ENCODE data around the gene AK1.

Gene AK1

GRCh38 chr9:127921557-127922120, 44.2 kb upstream of the AK1 start:
- H4K20me1 ChIP-seq (ENCODE audit: insufficient read depth, low read length), result no peaks in the 10 kb centered on the region
- H3K27ac ChIP-seq (ENCODE audit: low read length), result no peak overlapping the region
- H3K4me2 ChIP-seq (ENCODE audit: low read depth, low read length), result peak overlapping the region; percentile 67
- peaks cover 30% of the 10 kb centered on the region for H3K4me1 ChIP-seq (ENCODE audit: low read length)
- H3K27me3 ChIP-seq (replicated peaks; ENCODE audit: insufficient read depth, low read length), result no peaks in the 10 kb centered on the region
- H3K79me2 ChIP-seq (ENCODE audit: low read length), result peaks cover 10% of the 10 kb centered on the region
- peaks cover 17% of the 10 kb centered on the region; the same call in 1 of the 2 replicates for H3F3A ChIP-seq (ENCODE audit: insufficient read depth, low read length)
- no peak overlapping the region for H3K9ac ChIP-seq (ENCODE audit: low read length)
- no peaks in the 10 kb centered on the region for H3K36me3 ChIP-seq (replicated peaks; ENCODE audit: insufficient read depth, low read length)
- TF ChIP-seq EZH2 (optimal IDR thresholded peaks at IDR 0.05; ENCODE audit: low read depth, low read length) (no peak), CTCF (IDR thresholded peaks at IDR 0.05; ENCODE audit: low read length) (peak; percentile 88), EZH2phosphoT487 (IDR thresholded peaks at IDR 0.05; ENCODE audit: low read length) (no peak)
- H3K9me3 ChIP-seq (replicated peaks; ENCODE audit: insufficient read depth, low read length), result no peaks in the 10 kb centered on the region
- H3K4me3 ChIP-seq (ENCODE audit: low read length), result peak overlapping the region; percentile 27; the same call in 1 of the 2 replicates
- no peaks in the 10 kb centered on the region for H3K9me2 ChIP-seq (replicated peaks; ENCODE audit: insufficient read depth, low read length)
- DNase-seq, result peak; percentile 63
- H2AFZ ChIP-seq (ENCODE audit: low read length), result no peak overlapping the region

- DNase-seq, result no peak
- no peaks in the 10 kb centered on the region for H3K27me3 ChIP-seq (replicated peaks; ENCODE audit: insufficient read depth, low read length)
- TF ChIP-seq EZH2phosphoT487 (IDR thresholded peaks at IDR 0.05; ENCODE audit: low read length) (no peak), CTCF (IDR thresholded peaks at IDR 0.05; ENCODE audit: low read length) (no peak), EZH2 (optimal IDR thresholded peaks at IDR 0.05; ENCODE audit: low read depth, low read length) (no peak)
- H2AFZ ChIP-seq (ENCODE audit: low read length), result no peak overlapping the region
- H3K9ac ChIP-seq (ENCODE audit: low read length), result no peak overlapping the region
- no peak overlapping the region for H3K4me2 ChIP-seq (ENCODE audit: low read depth, low read length)
- no peaks in the 10 kb centered on the region for H3K9me3 ChIP-seq (replicated peaks; ENCODE audit: insufficient read depth, low read length)
- peaks cover 12% of the 10 kb centered on the region; the same call in 1 of the 2 replicates for H3F3A ChIP-seq (ENCODE audit: insufficient read depth, low read length)
- H3K4me1 ChIP-seq (ENCODE audit: low read length), result peaks cover 27% of the 10 kb centered on the region
- H3K4me3 ChIP-seq (ENCODE audit: low read length), result no peak overlapping the region
- H4K20me1 ChIP-seq (ENCODE audit: insufficient read depth, low read length), result no peaks in the 10 kb centered on the region
- no peaks in the 10 kb centered on the region for H3K36me3 ChIP-seq (replicated peaks; ENCODE audit: insufficient read depth, low read length)
- H3K27ac ChIP-seq (ENCODE audit: low read length), result no peak overlapping the region
- no peaks in the 10 kb centered on the region for H3K9me2 ChIP-seq (replicated peaks; ENCODE audit: insufficient read depth, low read length)
- peaks cover 18% of the 10 kb centered on the region for H3K79me2 ChIP-seq (ENCODE audit: low read length)
Measured at GRCh38 chr9:127920794-127921193, 43.3 kb upstream of the AK1 start.

GRCh38 chr9:127919253-127919815, 41.9 kb upstream of the AK1 start:
- Histone ChIP-seq H3K9me3 (replicated peaks; ENCODE audit: insufficient read depth, low read length) (no peaks in the 10 kb centered on the region), H3K79me2 (ENCODE audit: low read length) (peaks cover 31% of the 10 kb centered on the region), H2AFZ (ENCODE audit: low read length) (no peak overlapping the region), H3K36me3 (replicated peaks; ENCODE audit: insufficient read depth, low read length) (no peaks in the 10 kb centered on the region), H3K27me3 (replicated peaks; ENCODE audit: insufficient read depth, low read length) (no peaks in the 10 kb centered on the region), H3K9ac (ENCODE audit: low read length) (no peak overlapping the region), H3F3A (ENCODE audit: insufficient read depth, low read length) (peaks cover 18% of the 10 kb centered on the region), H3K27ac (ENCODE audit: low read length) (no peak overlapping the region), H3K4me3 (ENCODE audit: low read length) (no peak overlapping the region), H3K9me2 (replicated peaks; ENCODE audit: insufficient read depth, low read length) (no peaks in the 10 kb centered on the region), H3K4me1 (ENCODE audit: low read length) (peaks cover 39% of the 10 kb centered on the region), H3K4me2 (ENCODE audit: low read depth, low read length) (no peak overlapping the region), H4K20me1 (ENCODE audit: insufficient read depth, low read length) (no peaks in the 10 kb centered on the region)
- DNase-seq, result no peak
- TF ChIP-seq EZH2 (optimal IDR thresholded peaks at IDR 0.05; ENCODE audit: low read depth, low read length) (no peak), CTCF (IDR thresholded peaks at IDR 0.05; ENCODE audit: low read length) (no peak), EZH2phosphoT487 (IDR thresholded peaks at IDR 0.05; ENCODE audit: low read length) (no peak)
